Keratinocyte (primary cell): ENCODE results near the gene SRM. TPM values are rescaled to one million over a fixed set of nuclear protein-coding genes. Genes with fewer than 3 reads are reported as not detected.

ENCODE experiments used
- DNase-seq: peaks from one replicate; pipeline ENCODE4 v3.0.0-alpha.2; 2011; ENCODE audit warnings: low read depth, missing footprints, low spot score
- FAIRE-seq: peaks from 2 replicates; lab custom pipeline; 2011; peaks lifted over from hg19 to GRCh38; lab: Jason Lieb, UNC
- H2AFZ ChIP-seq: 2 replicates; pipeline ENCODE4 v1.6.0; 2012; ENCODE audit warnings: low read length, control low read depth, inconsistent platforms; ENCODE audit not compliant: control insufficient read depth
- H3K27ac ChIP-seq: 2 replicates; pipeline ENCODE4 v1.5.1; 2011; ENCODE audit warnings: low read length; ENCODE audit not compliant: control insufficient read depth, insufficient read depth
- H3K27me3 ChIP-seq: 3 replicates; pipeline ENCODE4 v1.6.0; 2011; ENCODE audit warnings: low read length; ENCODE audit not compliant: control insufficient read depth, insufficient read depth; ENCODE audit errors: extremely low read depth
- H3K36me3 ChIP-seq, 2 experiments: 2 replicates in 1 of 2; 3 replicates in 1 of 2; pipeline ENCODE4 v1.5.1; 2011; ENCODE audit warnings: low read length in 2 of 2, mild to moderate bottlenecking in 1 of 2; ENCODE audit not compliant: control insufficient read depth in 2 of 2, insufficient read depth in 2 of 2; ENCODE audit errors: extremely low read depth in 1 of 2
- H3K4me1 ChIP-seq: 3 replicates; pipeline ENCODE4 v1.5.1; 2011; ENCODE audit warnings: low read length; ENCODE audit not compliant: control insufficient read depth, insufficient read depth; ENCODE audit errors: extremely low read depth
- H3K4me2 ChIP-seq: 3 replicates; pipeline ENCODE4 v1.6.0; 2011; ENCODE audit warnings: low read depth, low read length; ENCODE audit not compliant: control insufficient read depth, insufficient read depth; ENCODE audit errors: extremely low read depth
- H3K4me3 ChIP-seq, 3 experiments: fragments of 200-600 bp in 1 of 3; sonication (generic) in 1 of 3; 2 replicates in 2 of 3; 3 replicates in 1 of 3; pipeline ENCODE4 v1.5.1; 2011 to 2016; ENCODE audit warnings: low read length in 3 of 3, mild to moderate bottlenecking in 3 of 3, control low read depth in 2 of 3, inconsistent platforms in 1 of 3, low read depth in 1 of 3, mixed read lengths in 1 of 3, mixed run types in 1 of 3, moderate library complexity in 1 of 3; ENCODE audit not compliant: control insufficient read depth in 2 of 3, insufficient read depth in 2 of 3; ENCODE audit errors: extremely low read depth in 1 of 3
- H3K79me2 ChIP-seq: 2 replicates; pipeline ENCODE4 v1.6.0; 2012; ENCODE audit warnings: low read length; ENCODE audit not compliant: control insufficient read depth, insufficient read depth
- H3K9ac ChIP-seq: 3 replicates; pipeline ENCODE4 v1.6.0; 2011; ENCODE audit warnings: low read length; ENCODE audit not compliant: control insufficient read depth, insufficient read depth; ENCODE audit errors: extremely low read depth
- H3K9me1 ChIP-seq: 3 replicates; pipeline ENCODE4 v1.6.0; 2011; ENCODE audit warnings: low read length; ENCODE audit not compliant: control insufficient read depth, insufficient read depth; ENCODE audit errors: extremely low read depth
- H3K9me3 ChIP-seq: 2 replicates; pipeline ENCODE4 v1.5.1; 2012; ENCODE audit warnings: low read depth, low read length; ENCODE audit not compliant: control insufficient read depth
- H4K20me1 ChIP-seq: 3 replicates; pipeline ENCODE4 v1.6.0; 2011; ENCODE audit warnings: low read length; ENCODE audit not compliant: control insufficient read depth, insufficient read depth; ENCODE audit errors: extremely low read depth
- CTCF ChIP-seq, 3 experiments: IDR thresholded peaks in 1 of 3; conservative IDR thresholded peaks in 1 of 3; optimal IDR thresholded peaks in 1 of 3; 2 replicates in 2 of 3; 3 replicates in 1 of 3; pipeline versions ENCODE3 to v1.5.1; 2011; ENCODE audit warnings: low read length in 3 of 3, mild to moderate bottlenecking in 3 of 3, moderate library complexity in 2 of 3, control low read depth in 1 of 3, inconsistent platforms in 1 of 3; ENCODE audit not compliant: insufficient read depth in 2 of 3; ENCODE audit errors: extremely low read depth in 1 of 3
- EZH2 ChIP-seq: IDR thresholded peaks from one replicate; pipeline ENCODE4 v1.6.1; 2012; ENCODE audit warnings: inconsistent platforms, mild to moderate bottlenecking, low read length, moderate library complexity
- dilution Hi-C: fragments of 300-500 bp; cut with MboI; formaldehyde crosslinking; loops from one replicate; pipeline ENCODE4 v1.7.0; 2020; ENCODE audit warnings: low sequenced_read_pairs; ENCODE audit not compliant: extremely low pct_ligation_motif_present
- polyA plus RNA-seq, 5 experiments: library from polyadenylated mRNA; depleted of rRNA in 3 of 5; stranded (reverse) in 3 of 5; stranded (forward) in 1 of 5; unstranded in 1 of 5; fragments of >200 nt; gene quantifications; 1 replicate in 1 of 5; 2 replicates in 3 of 5; 3 replicates in 1 of 5; pipeline versions ENCODE4 v1.2.1 to v1.2.3, GENCODE V29; 2011 to 2012; ENCODE audit warnings: missing spikeins in 2 of 5, low read depth in 1 of 5, low replicate concordance in 1 of 5

Gene SRM
- polyA plus RNA-seq, 1 donor (not counting 4 experiments of a cell fraction or from before 2014, with no cell fraction given): 32.8 TPM

- dilution Hi-C loops: no loop called here
- Histone ChIP-seq H3K27me3 (no peaks in the 10 kb centered on the region), H3K4me3 (peak within 1 kb of the TSS; percentile 95 to 99 (median 98)), H3K4me1 (peaks cover 16% of the 10 kb centered on the region), H4K20me1 (peaks cover 34% of the 10 kb centered on the region), H3K27ac (peak within 1 kb of the TSS; percentile 100), H3K79me2 (peaks cover 48% of the 10 kb centered on the region), H3K9me1 (peaks cover 3% of the 10 kb centered on the region), H3K9ac (peak within 1 kb of the TSS; percentile 99), H3K4me2 (peak within 1 kb of the TSS; percentile 99), H3K36me3 (peaks cover 17 to 29% of the 10 kb centered on the region in 2 experiments), H3K9me3 (no peaks in the 10 kb centered on the region), H2AFZ (peak within 1 kb of the TSS; percentile 94)
- no peak for TF ChIP-seq EZH2
- TF ChIP-seq CTCF (optimal IDR thresholded peaks at IDR 0.05 in 1 of 3, IDR thresholded peaks at IDR 0.05 in 1 of 3, conservative IDR thresholded peaks at IDR 0.05 in 1 of 3; ENCODE audit: extremely low read depth in 1 of 3, insufficient read depth in 2 of 3, low read length in 3 of 3): no peak
- peak; percentile 9 for FAIRE-seq
- DNase-seq: peak; percentile 33
Observed at GRCh38 chr1:11012260-11013159, 47.3 kb downstream of the SRM start, which contains the start of gene TARDBP. TSS of gene TARDBP (plus strand) at chr1:11012654. CDS start at chr1:11013728, 1,074 bp downstream.

Other genes starting within 250 kb of the SRM start
- gene TARDBP, start 47.4 kb downstream of the SRM start, polyA plus RNA-seq: 87.1 to 177 TPM (median 109 TPM) in 3 replicates
- 0.03 TPM in 3 replicates for gene MASP2, start 12.8 kb downstream of the SRM start, polyA plus RNA-seq
- 44.9 to 86.5 TPM (median 61.2 TPM) in 3 replicates for gene EXOSC10, start 39.9 kb upstream of the SRM start, polyA plus RNA-seq
- not detected in 3 replicates for gene ANGPTL7, start 129.3 kb upstream of the SRM start, polyA plus RNA-seq
- 30.2 to 34.2 TPM (median 31.5 TPM) in 3 replicates for gene MTOR, start 202.5 kb upstream of the SRM start, polyA plus RNA-seq
- gene UBIAD1, start 213.2 kb upstream of the SRM start, polyA plus RNA-seq: 9.7 to 15.9 TPM (median 9.9 TPM) in 3 replicates